Right forelimb (tissue), 1 donor: ENCODE results near the gene DNAJA3.

Source experiments
- DNase-seq: peaks from one replicate; pipeline ENCODE4 v3.0.0-alpha.2; 2018

Gene DNAJA3

GRCh38 chr16:4477966-4478365 lies 52.3 kb downstream of the DNAJA3 start:
- DNase-seq, result no peak

- DNase-seq, result no peak
These were observed 55.9 kb downstream of the DNAJA3 start for GRCh38 chr16:4481526-4481925.

- no peak for DNase-seq
These were observed 56.3 kb downstream of the DNAJA3 start for GRCh38 chr16:4481963-4482362.

- no peak for DNase-seq
These were observed 60.6 kb downstream of the DNAJA3 start for GRCh38 chr16:4486126-4486893.

- no peak for DNase-seq
These were observed 62.4 kb downstream of the DNAJA3 start for GRCh38 chr16:4487955-4488498.

GRCh38 chr16:4488499-4488967 lies 62.9 kb downstream of the DNAJA3 start:
- no peak for DNase-seq

- no peak for DNase-seq
These were observed 63.4 kb downstream of the DNAJA3 start for GRCh38 chr16:4489030-4489429.

GRCh38 chr16:4491898-4492297 lies 66.2 kb downstream of the DNAJA3 start:
- no peak for DNase-seq

- no peak for DNase-seq
These were observed 69.2 kb downstream of the DNAJA3 start for GRCh38 chr16:4494746-4495490.

GRCh38 chr16:4495766-4496165 lies 70.1 kb downstream of the DNAJA3 start:
- DNase-seq, result no peak

GRCh38 chr16:4496305-4496704 lies 70.6 kb downstream of the DNAJA3 start:
- DNase-seq, result no peak

GRCh38 chr16:4498546-4499195 lies 73.0 kb downstream of the DNAJA3 start:
- DNase-seq, result no peak

GRCh38 chr16:4499196-4499555 lies 73.5 kb downstream of the DNAJA3 start:
- DNase-seq, result no peak

- no peak for DNase-seq
These were observed 74.6 kb downstream of the DNAJA3 start for GRCh38 chr16:4500272-4500671.

GRCh38 chr16:4501071-4501478 lies 75.4 kb downstream of the DNAJA3 start:
- DNase-seq, result no peak

GRCh38 chr16:4505356-4506147 lies 79.9 kb downstream of the DNAJA3 start:
- no peak for DNase-seq
